Stimulated activated CD4-positive, alpha-beta T cell treated with anti-CD3 and anti-CD28 coated beads, Interleukin-15, amount 100 ng/mL, for 24 hours (primary cell): ENCODE measurements around the gene RETSAT.
A peak's percentile ranks its signal among the peaks of the same experiment; 100 is the strongest.
"Not testable (repeated sequence)": the region's sequence is repeated elsewhere in the genome, so short reads cannot be mapped to it uniquely, and the experiment has no call there.

Experiments used
- DNase-seq: peaks from one replicate; pipeline ENCODE4 v3.0.0-alpha.2; 2020

RETSAT gene

DNA sequence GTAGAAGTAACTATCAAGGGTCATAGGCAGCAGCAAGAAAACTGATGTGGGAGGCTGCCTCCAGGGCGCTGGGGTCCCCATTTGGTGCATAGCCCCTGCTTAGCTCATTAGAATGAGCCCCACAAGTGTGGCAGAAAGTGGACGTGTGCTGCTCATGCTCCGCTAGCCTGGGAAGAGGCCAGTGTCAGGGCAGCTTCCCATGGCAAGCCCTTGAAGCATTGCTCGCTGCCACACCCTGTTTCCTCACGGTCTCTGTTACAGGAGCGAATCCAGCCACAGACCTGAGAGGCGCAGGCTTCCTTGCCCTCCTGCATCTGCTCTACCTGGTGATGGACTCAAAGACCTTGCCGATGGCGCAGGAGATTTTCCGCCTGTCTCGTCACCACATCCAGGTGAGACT, 22.8 kb upstream of the RETSAT start:
- DNase-seq, result no peak

GRCh38 chr2:85376291-85377065, 22.1 kb upstream of the RETSAT start:
- DNase-seq, result no peak

- no peak for DNase-seq
Observed at GRCh38 chr2:85371045-85371444, 16.7 kb upstream of the RETSAT start.

GRCh38 chr2:85369500-85369899, 15.2 kb upstream of the RETSAT start:
- DNase-seq, result no peak

DNA sequence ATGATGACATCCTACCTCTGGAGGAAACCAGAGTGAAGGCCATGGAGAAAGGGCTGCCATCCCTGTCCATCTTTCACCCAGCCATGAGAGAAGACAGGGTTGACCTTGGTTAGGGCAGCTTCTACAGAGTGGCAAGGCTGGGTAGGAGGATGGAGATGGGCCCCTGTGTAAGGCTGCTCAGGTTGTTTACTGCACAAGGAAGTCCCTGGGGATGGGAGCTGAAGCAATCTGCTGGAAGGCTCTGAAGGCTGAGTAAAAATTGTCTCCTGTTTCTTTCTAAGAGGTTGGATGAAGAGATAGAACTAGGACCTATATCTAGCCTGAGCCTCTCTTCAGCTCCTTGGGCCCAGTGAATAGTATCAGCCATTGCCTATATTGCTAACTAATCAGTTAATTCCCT, 14.6 kb upstream of the RETSAT start:
- no peak for DNase-seq

DNA sequence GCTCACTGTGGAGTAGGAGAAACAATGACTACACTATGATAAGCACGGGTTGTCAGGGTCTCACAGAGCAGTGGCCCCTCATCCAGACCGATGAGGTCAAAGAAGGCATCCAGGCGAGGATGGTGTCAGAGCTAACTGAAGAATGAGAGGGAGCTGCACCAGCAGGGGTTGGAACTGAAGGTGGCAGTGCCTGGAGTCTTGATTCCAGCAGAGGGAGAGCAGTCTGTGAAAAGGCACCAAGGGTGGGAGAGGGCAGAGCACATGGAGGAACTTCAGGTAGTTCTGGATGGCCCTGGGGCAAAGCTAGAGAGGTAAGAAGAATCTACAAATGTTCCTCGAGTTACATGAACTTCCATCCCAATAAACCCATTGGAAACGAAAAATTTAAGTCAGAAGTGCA, 12.9 kb upstream of the RETSAT start:
- DNase-seq, result no peak

- not testable (repeated sequence) for DNase-seq
Observed at GRCh38 chr2:85362653-85363387, 8.5 kb upstream of the RETSAT start.

GRCh38 chr2:85357736-85358135, 3.4 kb upstream of the RETSAT start:
- no peak for DNase-seq

- no peak for DNase-seq
Observed at GRCh38 chr2:85356186-85356585, 1.9 kb upstream of the RETSAT start.

GRCh38 chr2:85355521-85355920, 1.2 kb upstream of the RETSAT start:
- no peak for DNase-seq

DNA sequence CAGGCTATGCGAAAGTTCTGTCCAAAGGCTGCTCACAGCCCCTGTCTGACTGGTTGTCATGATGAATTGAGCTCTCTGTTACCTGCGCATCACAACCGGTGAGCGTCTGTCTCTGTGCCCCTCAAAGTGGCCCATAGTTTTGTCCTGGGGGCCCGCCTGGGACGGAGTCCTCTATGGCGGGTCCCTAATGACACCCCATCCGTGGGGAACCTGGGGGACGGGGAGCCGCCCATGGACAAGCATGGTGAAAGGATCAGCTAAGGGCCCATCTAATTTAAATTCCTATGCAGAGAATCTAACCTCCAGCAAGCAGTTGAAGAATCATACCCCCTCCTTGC, 714 bp upstream of the RETSAT start:
- peak; percentile 23 for DNase-seq

GRCh38 chr2:85353876-85354285, 447 bp downstream of the RETSAT start:
- peak; percentile 32 for DNase-seq

DNA sequence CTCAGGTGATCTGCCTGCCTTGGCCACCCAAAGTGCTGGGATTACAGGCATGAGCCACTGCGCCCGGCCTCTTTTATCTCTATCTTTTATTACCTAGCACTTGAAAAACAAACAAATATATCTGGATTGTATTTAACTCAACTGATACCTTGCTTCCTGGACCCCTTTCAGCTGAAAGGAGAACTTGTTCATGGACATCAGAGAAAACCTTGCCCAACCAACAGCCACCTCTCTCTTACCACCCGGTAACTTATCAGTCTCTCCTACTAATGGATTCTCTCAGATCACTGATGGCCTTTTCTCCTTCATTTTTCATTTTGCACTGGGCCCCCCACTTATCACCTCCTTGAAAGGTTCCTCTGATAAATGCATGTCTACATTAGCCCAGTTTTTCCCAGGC, 6.7 kb downstream of the RETSAT start:
- DNase-seq, result no peak

DNA sequence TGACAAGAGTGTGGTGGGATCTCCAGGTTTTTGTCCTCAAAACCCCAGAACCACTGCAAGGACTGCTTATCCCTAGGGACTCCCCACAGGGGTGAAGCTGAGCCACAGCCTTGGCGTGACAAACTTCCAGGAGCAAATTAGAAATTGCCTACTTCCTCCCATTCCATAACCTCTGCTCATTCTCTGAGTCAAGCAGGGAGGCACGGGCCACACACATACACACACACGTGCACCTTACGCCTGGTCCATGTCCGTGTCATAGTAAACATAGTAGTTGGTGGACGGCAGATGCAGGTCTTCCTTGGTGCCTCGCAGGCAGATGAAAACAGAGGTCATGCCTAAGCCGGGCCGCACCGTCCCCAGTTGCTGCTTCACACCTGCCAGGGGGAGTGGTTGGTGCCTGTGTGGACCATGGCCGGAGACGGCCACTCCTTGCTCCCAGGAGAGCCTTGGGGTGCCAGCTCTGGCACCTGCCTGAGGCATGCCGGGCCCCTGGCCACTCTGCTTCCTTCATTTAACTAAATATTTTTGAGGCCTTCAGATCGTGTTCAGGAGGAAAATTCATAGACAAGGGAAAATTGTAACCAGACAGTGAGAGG, 9.9 kb downstream of the RETSAT start:
- no peak for DNase-seq

GRCh38 chr2:85343207-85343895, 11.0 kb downstream of the RETSAT start:
- not testable (repeated sequence) for DNase-seq

GRCh38 chr2:85342156-85342555, 12.2 kb downstream of the RETSAT start:
- no peak for DNase-seq

DNA sequence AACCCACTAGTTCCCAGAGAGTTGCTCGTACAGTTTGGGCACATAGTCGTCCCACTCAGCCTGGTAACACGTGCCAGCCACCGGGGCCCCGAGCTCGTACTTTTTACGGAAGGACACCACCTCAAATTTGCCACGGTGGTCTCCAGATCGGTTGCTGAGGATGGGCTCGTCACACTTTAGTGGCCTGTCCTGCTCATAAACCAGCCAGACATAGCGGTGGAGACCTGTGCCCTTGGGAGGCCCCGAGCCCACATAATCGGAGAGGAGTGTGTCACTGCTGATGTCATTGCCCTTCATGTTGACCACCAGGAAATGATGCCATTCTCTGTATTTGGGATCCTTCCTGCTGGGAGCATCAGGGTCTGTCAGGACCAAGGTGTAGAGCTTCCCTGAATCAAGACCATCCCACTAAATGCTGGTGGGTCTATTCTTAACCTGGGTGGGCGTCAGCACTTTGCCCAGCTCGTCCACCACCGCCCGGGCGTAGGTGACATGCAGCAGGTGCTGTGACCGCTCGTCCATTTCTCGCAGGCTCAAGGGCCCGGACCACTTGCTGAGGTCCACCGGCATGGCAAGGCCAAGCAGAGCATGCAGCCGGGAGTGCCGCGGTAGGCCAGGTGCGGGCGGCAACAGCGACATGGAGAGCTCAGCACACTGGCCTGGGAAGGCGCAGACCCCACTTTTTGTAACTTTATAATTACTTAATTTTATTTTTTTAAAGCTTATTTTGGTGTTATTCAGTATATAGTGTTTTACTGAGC, 12.9 kb downstream of the RETSAT start:
- DNase-seq, result no peak

- DNase-seq, result no peak
Observed at GRCh38 chr2:85340034-85340892, 14.1 kb downstream of the RETSAT start.

- no peak for DNase-seq
Observed at GRCh38 chr2:85334928-85335327, 19.4 kb downstream of the RETSAT start.

- not testable (repeated sequence) for DNase-seq
Observed at GRCh38 chr2:85333877-85334276, 20.5 kb downstream of the RETSAT start.

- DNase-seq, result no peak
Observed at GRCh38 chr2:85330839-85331636, 23.3 kb downstream of the RETSAT start.
